Activated naive CD4-positive, alpha-beta T cell treated with anti-CD3 and anti-CD28 coated beads, Interleukin-2, amount 10 ng/mL, durations not matched to agents 7 days and 5 days (primary cell): ENCODE data around the gene MCM9.
"Not testable (repeated sequence)": the region's sequence is repeated elsewhere in the genome, so short reads cannot be mapped to it uniquely, and the experiment has no call there.

Source experiments
- CTCF ChIA-PET: fragments of 350-600 bp; sonication (Branson Sonifier 250); formaldehyde crosslinking; loops from one replicate; lab custom pipeline; 2021; ENCODE audit warnings: antibody characterized with exemption; lab: Charles Lee
- DNase-seq: peaks from one replicate; pipeline ENCODE4 v3.0.0-alpha.2; 2020
- H3K27ac Mint-ChIP-seq: one replicate; pipeline ENCODE4 v1.8.0; 2021; ENCODE audit warnings: mild to moderate bottlenecking, moderate library complexity, mixed read lengths
- H3K27me3 Mint-ChIP-seq: one replicate; pipeline ENCODE4 v1.8.0; 2021; ENCODE audit warnings: mild to moderate bottlenecking, mixed read lengths
- H3K36me3 Mint-ChIP-seq: one replicate; pipeline ENCODE4 v1.8.0; 2021; ENCODE audit warnings: mixed read lengths
- H3K4me1 Mint-ChIP-seq: one replicate; pipeline ENCODE4 v1.8.0; 2021; ENCODE audit warnings: mixed read lengths
- H3K4me3 Mint-ChIP-seq: one replicate; pipeline ENCODE4 v1.8.0; 2021; ENCODE audit warnings: mild to moderate bottlenecking, moderate library complexity, mixed read lengths
- H3K9me3 Mint-ChIP-seq: one replicate; pipeline ENCODE4 v1.8.0; 2021; ENCODE audit warnings: mixed read lengths

The MCM9 gene

DNA sequence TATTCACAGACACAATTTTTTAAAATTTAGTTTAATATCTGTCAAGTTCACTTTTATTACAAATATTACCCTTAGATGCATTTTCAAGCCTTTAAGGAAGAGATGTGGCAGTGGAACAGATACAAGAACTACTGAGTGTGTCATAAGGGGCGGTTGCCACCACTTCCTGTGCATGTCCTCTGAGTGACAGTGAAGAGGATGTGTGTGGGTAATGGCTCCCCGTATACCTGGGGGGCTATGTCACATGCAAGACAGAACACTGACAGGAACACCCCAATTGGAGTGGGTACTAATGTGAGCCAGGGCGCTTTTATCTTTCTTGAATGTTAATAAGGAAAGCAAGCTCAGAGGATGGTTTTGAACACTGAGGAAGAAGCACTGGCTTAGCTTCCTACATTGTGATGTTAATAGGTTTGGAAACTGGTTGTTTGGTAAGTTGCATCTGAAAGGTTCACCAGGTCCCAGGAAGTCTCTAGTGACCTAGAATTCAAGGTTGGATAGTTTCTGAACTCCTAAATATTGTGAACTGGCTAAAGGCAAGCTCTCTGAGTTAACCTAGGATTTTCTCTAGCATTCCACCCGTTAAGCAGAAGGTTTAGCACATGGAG is 124.4 kb downstream of the MCM9 start:
- H3K27me3 Mint-ChIP-seq = no peaks in the 10 kb centered on the region
- peak; percentile 80 for DNase-seq
- no peak overlapping the region for H3K4me3 Mint-ChIP-seq
- peaks cover 38% of the 10 kb centered on the region for H3K36me3 Mint-ChIP-seq
- CTCF ChIA-PET = interaction anchor here (0.8 to 0.9 kb wide), 2 partner anchors 10 to 86 kb away, joined by 3 read pairs; no protein-coding TSS in a partner anchor
- H3K9me3 Mint-ChIP-seq = peaks cover 12% of the 10 kb centered on the region
- peak overlapping the region; percentile 92 for H3K27ac Mint-ChIP-seq
- peaks cover 49% of the 10 kb centered on the region for H3K4me1 Mint-ChIP-seq

DNA sequence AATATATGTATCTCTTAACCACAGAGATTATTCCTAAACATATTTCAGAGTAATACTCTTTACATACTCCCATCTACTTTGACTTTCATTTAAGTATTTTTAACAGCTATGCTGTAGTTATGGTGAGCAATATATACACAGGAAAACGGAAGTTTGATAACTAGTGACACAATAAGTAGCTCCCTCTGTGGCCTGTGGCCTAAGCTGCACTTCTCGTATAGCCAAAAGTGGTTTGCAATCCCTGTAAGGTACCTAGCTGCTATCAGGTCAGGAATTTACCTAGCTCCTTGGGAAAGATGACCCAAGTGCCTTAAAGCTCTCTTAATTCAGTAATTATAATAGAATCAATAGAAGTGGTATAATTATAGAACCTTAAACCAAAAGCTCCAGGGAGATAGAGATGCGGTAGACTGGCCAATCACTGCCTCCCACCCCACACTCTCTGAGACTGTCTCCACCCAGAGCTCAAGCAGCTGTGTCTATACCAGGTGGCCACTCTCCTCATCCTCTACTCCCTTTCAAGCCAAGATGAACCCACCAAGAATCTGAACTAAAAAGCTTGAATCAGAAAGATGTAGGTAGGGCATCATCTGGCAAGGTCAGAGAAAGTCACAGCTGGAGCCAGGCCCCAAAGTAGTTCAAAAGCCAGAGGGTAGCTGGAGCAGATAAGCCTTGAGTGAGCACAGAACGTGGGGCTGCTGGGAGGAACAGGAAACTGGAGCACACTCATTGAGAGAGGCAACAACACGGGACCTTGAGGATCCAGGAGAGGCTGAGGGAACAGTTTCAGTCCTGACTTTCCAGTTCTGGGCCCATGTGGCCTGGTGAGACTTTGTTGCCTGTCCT is 125.9 kb downstream of the MCM9 start:
- CTCF ChIA-PET = interaction anchor here (0.9 to 1.6 kb wide), 4 partner anchors 9 to 526 kb away, joined by 3 to 12 read pairs (median 6); no protein-coding TSS in a partner anchor
- Mint-ChIP-seq H3K27me3 (no peaks in the 10 kb centered on the region), H3K27ac (peak overlapping the region; percentile 77), H3K4me1 (peaks cover 46% of the 10 kb centered on the region), H3K36me3 (peaks cover 31% of the 10 kb centered on the region), H3K9me3 (peaks cover 12% of the 10 kb centered on the region), H3K4me3 (no peak overlapping the region)
- no peak for DNase-seq

DNA sequence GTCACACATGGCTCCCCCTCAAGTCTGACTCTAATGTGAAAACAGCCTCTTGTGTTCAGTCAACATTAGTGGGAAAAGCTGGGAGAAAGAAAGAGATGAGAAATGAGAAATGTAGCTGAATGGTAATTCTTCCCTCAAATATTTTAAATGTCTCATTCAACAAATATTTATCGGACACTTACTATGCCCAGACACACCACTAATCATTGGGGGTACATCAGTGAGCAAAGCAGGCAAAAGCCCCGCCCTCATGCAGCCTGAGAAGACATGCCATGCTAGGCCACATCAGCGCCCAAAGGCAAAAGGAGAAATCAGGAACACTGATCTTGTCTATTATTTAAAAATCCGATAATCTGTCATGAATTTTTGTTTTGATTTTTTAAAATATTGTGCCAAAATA is 130.9 kb downstream of the MCM9 start:
- peaks cover 25% of the 10 kb centered on the region for H3K4me1 Mint-ChIP-seq
- H3K27ac Mint-ChIP-seq = no peak overlapping the region
- no peak for DNase-seq
- H3K36me3 Mint-ChIP-seq = peaks cover 9% of the 10 kb centered on the region
- no peak overlapping the region for H3K4me3 Mint-ChIP-seq
- H3K9me3 Mint-ChIP-seq = peaks cover 2% of the 10 kb centered on the region
- no peaks in the 10 kb centered on the region for H3K27me3 Mint-ChIP-seq
- CTCF ChIA-PET = interaction anchor here (1.2 kb wide), 1 partner anchor 9 kb away, joined by 3 read pairs; no protein-coding TSS in a partner anchor

DNA sequence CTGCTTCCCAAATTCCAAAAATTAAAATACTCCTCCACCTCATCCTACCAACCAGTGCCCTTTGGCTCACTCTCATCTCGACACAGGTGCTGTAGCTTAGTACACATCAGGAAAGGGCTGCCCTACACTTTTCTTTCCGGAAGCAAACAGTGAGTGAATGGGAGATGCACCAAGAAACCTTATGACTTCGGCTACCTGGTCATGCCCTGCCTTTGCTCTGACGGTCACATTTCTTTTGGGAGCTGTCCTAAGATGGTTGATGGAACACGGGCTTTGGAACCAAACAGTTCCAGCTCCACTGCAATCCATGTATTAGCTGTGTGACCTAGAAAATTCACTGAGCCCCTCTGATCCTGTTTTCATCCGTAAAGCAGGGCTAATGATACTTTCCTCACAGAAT is 133.7 kb downstream of the MCM9 start:
- Mint-ChIP-seq H3K27ac (peak overlapping the region; percentile 21), H3K4me3 (no peak overlapping the region), H3K36me3 (peaks cover 16% of the 10 kb centered on the region), H3K27me3 (no peaks in the 10 kb centered on the region), H3K9me3 (peaks cover 20% of the 10 kb centered on the region), H3K4me1 (peaks cover 35% of the 10 kb centered on the region)
- DNase-seq = no peak
- CTCF ChIA-PET = interaction anchor here (0.8 to 3.9 kb wide), 16 partner anchors 8 to 519 kb away, joined by 3 to 28 read pairs (median 6); partner anchors contain the start of gene ASF1A

DNA sequence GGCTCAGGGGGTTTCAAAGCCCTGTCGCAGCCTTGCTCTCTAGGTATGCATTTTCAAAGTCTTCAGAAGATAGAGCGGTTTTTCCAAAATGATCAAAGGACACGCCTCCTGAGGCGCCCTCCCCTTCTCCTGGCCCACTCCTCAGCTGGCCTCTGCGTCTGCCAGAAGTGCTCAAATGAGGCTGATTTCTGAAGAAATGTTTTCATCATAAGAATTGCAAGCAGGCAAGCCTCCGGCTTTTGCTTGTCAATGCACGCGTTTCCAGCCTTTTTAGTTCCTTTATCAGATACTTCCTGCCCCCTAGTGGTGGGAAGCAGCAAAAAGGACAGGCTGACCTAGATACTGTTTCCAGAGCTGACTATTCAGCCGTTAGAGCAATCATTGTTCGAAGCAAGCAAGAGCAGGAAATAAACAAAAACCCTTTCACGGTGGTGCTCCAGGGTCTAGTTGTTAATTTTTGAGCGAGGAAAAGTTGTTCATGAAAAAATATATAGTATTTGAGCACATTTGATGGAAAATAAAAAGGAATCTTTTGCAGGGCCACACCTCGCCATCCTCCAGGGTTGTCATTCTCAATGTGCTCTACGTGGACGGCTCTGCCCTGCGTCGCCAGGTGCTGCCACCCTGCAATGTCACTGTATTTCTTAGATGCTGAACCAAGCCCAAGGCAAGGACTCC is 134.4 kb downstream of the MCM9 start:
- H3K4me1 Mint-ChIP-seq = peaks cover 42% of the 10 kb centered on the region
- CTCF ChIA-PET = interaction anchor here (0.6 to 3.9 kb wide), 29 partner anchors 9 to 518 kb away, joined by 3 to 28 read pairs (median 4); partner anchors contain the start of gene ASF1A
- H3K27me3 Mint-ChIP-seq = no peaks in the 10 kb centered on the region
- peak overlapping the region; percentile 76 for H3K27ac Mint-ChIP-seq
- H3K4me3 Mint-ChIP-seq = peak overlapping the region; percentile 29
- peaks cover 22% of the 10 kb centered on the region for H3K36me3 Mint-ChIP-seq
- peaks cover 27% of the 10 kb centered on the region for H3K9me3 Mint-ChIP-seq
- DNase-seq = peak; percentile 91

DNA sequence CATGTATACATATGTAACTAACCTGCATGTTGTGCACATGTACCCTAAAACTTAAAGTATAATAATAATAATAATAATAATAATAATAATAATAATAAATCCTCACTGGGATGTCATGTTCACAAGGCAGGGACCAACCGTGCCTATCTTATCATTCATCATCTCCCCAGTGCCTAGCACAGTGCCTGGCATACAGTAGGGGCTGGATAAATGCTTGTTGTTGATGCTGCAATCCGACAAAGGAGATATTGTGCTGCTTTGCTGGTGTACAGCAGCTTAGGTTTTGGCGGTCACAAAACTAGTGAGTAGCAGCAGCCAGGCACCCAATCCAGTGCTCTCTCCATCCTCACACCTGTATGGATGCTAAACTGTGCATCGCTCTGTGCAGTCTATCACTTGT is 135.1 kb downstream of the MCM9 start:
- Mint-ChIP-seq H3K9me3 (peaks cover 32% of the 10 kb centered on the region), H3K27me3 (no peaks in the 10 kb centered on the region), H3K4me3 (no peak overlapping the region), H3K36me3 (peaks cover 28% of the 10 kb centered on the region), H3K4me1 (peaks cover 48% of the 10 kb centered on the region), H3K27ac (peak overlapping the region; percentile 76)
- CTCF ChIA-PET = interaction anchor here (0.6 to 3.9 kb wide), 18 partner anchors 9 to 513 kb away, joined by 3 to 28 read pairs (median 5); partner anchors contain the start of gene ASF1A
- DNase-seq = no peak

DNA sequence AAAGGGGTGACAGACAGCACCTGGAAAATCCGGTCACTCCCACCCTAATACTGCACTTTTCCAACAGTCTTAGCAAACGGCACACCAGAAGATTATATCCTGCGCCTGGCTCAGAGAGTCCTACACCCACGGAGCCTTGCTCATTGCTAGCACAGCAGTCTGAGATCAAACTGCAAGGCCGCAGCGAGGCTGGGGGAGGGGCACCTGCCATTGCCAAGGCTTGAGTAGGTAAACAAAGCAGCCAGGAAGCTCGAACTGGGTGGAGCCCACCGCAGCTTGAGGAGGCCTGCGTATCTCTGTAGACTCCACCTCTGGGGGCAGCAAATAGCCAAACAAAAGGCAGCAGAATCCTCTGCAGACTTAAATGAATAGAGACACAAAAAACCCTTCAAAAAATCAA is 138.4 kb downstream of the MCM9 start:
- peak; percentile 94 for DNase-seq
- peak overlapping the region; percentile 98 for H3K27ac Mint-ChIP-seq
- not testable (repeated sequence) for H3K27me3 Mint-ChIP-seq
- peaks cover 34% of the 10 kb centered on the region for H3K36me3 Mint-ChIP-seq
- H3K4me3 Mint-ChIP-seq = peak overlapping the region; percentile 52
- CTCF ChIA-PET = interaction anchor here (0.9 to 2.3 kb wide), 9 partner anchors 9 to 314 kb away, joined by 3 to 6 read pairs (median 4); no protein-coding TSS in a partner anchor
- peaks cover 47% of the 10 kb centered on the region for H3K9me3 Mint-ChIP-seq
- peaks cover 52% of the 10 kb centered on the region for H3K4me1 Mint-ChIP-seq

DNA sequence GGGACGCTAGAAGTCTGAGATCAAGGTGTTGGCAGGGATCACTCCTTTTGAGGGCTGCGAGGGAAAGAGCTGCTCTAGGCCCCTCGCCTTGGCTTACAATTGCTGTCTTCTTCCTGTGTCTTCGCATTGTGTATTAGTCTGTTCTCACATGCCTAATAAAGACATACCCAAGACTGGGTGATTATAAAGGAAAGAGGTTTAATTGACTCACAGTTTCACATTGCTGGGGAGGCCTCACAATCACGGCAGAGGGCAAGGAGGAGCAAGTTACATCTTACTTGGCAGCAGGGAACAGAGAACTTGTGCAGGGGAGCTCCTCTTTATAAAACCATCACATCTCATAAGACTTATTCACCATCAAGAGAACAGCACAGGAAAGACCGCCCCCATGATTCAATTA is 143.5 kb downstream of the MCM9 start:
- Mint-ChIP-seq H3K27me3 (no peaks in the 10 kb centered on the region), H3K27ac (no peak overlapping the region), H3K36me3 (peaks cover 24% of the 10 kb centered on the region)

DNA sequence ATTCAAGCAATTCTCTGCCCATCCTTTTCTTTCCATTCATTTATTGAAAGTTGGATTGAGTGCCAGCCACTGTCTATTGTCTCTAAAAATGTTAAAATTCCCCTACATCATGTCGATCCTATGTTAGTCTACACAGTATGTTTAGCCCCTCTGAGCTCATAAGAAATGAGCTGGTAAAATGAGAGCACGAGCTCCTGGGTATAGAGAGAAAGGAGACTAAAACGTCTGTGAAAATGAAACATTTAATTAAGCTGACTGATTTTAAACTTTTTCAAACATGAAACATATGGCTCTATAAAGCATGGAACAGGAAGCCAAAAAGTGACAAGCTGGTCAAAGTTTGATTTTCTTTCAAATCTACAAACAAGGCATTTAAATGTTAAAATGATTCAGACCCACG is 145.0 kb downstream of the MCM9 start:
- Mint-ChIP-seq H3K9me3 (peaks cover 19% of the 10 kb centered on the region), H3K4me3 (no peak overlapping the region)
- CTCF ChIA-PET = interaction anchor here (1.2 to 3.0 kb wide), 2 partner anchors 11 to 107 kb away, joined by 3 to 10 read pairs; no protein-coding TSS in a partner anchor

More for the DNA sequence above, 143.5 kb downstream of the MCM9 start:
- peaks cover 37% of the 10 kb centered on the region for H3K4me1 Mint-ChIP-seq
- no peak for DNase-seq
- peaks cover 33% of the 10 kb centered on the region for H3K9me3 Mint-ChIP-seq
- CTCF ChIA-PET = interaction anchor here (0.9 to 2.0 kb wide), 3 partner anchors 9 to 82 kb away, joined by 3 to 8 read pairs (median 7); no protein-coding TSS in a partner anchor
- no peak overlapping the region for H3K4me3 Mint-ChIP-seq

DNA sequence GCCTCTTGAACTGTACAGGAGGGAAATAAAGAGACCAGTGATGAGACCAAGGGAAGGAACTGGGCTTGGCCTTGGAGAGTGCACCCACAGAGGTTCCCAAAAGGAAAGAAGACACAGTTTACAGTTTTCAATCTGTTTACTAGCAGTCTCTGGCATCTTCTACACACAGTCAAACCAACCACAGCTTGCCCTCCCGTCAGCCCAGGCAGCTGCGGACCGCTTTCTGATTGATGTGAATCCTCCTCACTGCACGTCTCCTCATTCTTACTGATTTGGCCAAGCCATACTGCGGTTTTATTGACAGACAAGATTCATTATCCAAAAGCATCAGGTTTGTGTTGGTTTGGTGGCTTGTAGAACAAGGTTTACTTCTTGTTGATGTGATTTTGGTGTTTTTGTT is 145.5 kb downstream of the MCM9 start:
- no peak overlapping the region for H3K4me3 Mint-ChIP-seq
- peaks cover 9% of the 10 kb centered on the region for H3K36me3 Mint-ChIP-seq
- H3K27me3 Mint-ChIP-seq = peaks cover 5% of the 10 kb centered on the region
- H3K27ac Mint-ChIP-seq = no peak overlapping the region
- DNase-seq = no peak
- H3K9me3 Mint-ChIP-seq = peaks cover 17% of the 10 kb centered on the region
- CTCF ChIA-PET = interaction anchor here (1.2 to 3.0 kb wide), 2 partner anchors 11 to 107 kb away, joined by 3 to 10 read pairs; no protein-coding TSS in a partner anchor
- H3K4me1 Mint-ChIP-seq = peaks cover 22% of the 10 kb centered on the region

More for the DNA sequence above, 145.0 kb downstream of the MCM9 start:
- DNase-seq = no peak
- Mint-ChIP-seq H3K4me1 (peaks cover 22% of the 10 kb centered on the region), H3K27me3 (no peaks in the 10 kb centered on the region), H3K36me3 (peaks cover 11% of the 10 kb centered on the region), H3K27ac (no peak overlapping the region)

DNA sequence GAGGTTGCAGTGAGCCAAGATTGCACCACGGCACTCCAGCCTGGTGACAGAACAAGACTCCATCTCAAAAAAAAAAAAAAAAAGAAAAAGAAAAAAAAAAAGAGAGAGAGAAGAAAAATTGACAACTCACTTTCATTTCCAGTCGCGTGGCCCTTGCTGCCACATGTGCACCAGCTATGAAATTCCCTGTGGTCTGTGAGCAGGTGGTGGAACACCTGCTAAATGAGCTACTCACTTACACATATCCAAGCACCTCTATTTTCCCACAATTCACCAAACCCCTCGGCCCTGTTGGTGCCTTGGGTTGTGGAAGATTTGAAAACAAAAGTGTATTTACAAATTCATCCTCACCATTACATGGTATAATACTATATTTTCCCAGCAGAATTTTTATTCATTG is 146.3 kb downstream of the MCM9 start:
- H3K9me3 Mint-ChIP-seq = peaks cover 15% of the 10 kb centered on the region
- peaks cover 5% of the 10 kb centered on the region for H3K27me3 Mint-ChIP-seq
- H3K36me3 Mint-ChIP-seq = peaks cover 9% of the 10 kb centered on the region
- CTCF ChIA-PET = interaction anchor here (0.5 to 3.0 kb wide), 2 partner anchors 12 to 176 kb away, joined by 3 to 10 read pairs; no protein-coding TSS in a partner anchor
- H3K4me1 Mint-ChIP-seq = peaks cover 22% of the 10 kb centered on the region
- H3K27ac Mint-ChIP-seq = no peak overlapping the region
- no peak overlapping the region for H3K4me3 Mint-ChIP-seq
- no peak for DNase-seq

DNA sequence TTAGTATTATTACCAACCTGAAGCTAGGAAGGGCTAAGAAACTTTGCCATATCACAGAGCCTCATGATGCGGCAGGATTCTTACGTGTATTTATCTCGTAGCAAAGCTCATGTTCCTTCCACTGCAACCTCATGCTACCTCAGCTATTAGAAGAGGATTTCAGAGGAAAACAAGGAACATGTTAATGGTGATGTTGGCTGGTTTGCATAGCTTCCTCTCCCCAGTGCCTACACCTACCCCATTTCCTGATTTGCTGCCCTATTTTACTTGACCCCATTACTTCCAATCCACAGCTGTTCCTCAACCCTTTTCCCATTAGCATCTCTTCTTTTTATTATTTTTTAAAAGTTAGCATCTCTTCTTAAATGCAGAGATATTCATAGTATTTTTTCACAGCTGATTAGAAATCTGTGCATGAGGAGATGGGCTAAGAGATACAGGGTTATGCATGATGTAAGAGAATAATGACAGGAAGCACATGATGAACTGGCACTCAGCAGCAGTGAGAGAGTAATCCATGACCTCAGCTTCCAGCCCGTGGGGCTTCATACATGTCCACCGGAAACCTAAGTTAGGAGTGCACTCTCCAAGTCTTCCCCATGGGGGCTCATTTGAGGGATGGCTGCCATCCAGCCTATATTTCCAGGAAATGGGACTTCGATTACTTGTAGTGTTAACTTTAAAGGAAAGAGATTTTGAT is 147.1 kb downstream of the MCM9 start:
- CTCF ChIA-PET = interaction anchor here (0.6 to 3.0 kb wide), 6 partner anchors 9 to 326 kb away, joined by 3 to 13 read pairs (median 4); no protein-coding TSS in a partner anchor
- H3K4me1 Mint-ChIP-seq = peaks cover 22% of the 10 kb centered on the region
- H3K4me3 Mint-ChIP-seq = no peak overlapping the region
- H3K9me3 Mint-ChIP-seq = peaks cover 13% of the 10 kb centered on the region
- H3K36me3 Mint-ChIP-seq = peaks cover 9% of the 10 kb centered on the region
- H3K27me3 Mint-ChIP-seq = peaks cover 5% of the 10 kb centered on the region
- DNase-seq = peak; percentile 30
- H3K27ac Mint-ChIP-seq = peak overlapping the region; percentile 49
